GM06990 (cell line): ENCODE measurements around the gene THOC5.

Experiments
- DNase-seq: peaks from one replicate; pipeline ENCODE4 v3.0.0-alpha.2; 2011; ENCODE audit not compliant: insufficient read length; ENCODE audit errors: extremely low read depth
- H3K27me3 ChIP-seq: replicated peaks from 2 replicates; pipeline ENCODE4 v1.6.0; 2011; ENCODE audit warnings: low read length; ENCODE audit not compliant: control insufficient read depth, insufficient read depth
- H3K36me3 ChIP-seq: 2 replicates; pipeline ENCODE4 v1.5.1; 2011; ENCODE audit warnings: low read length; ENCODE audit not compliant: control insufficient read depth, insufficient read depth
- H3K4me3 ChIP-seq: replicated peaks from 2 replicates; pipeline ENCODE4 v1.5.1; 2011; ENCODE audit warnings: low read depth, mild to moderate bottlenecking, control low read depth, low read length
- TF ChIP-seq, protein P1 (sequence below): IDR thresholded peaks from 2 replicates; pipeline ENCODE4 v1.5.1; 2011; ENCODE audit warnings: low read length, control low read depth, mild to moderate bottlenecking, inconsistent platforms; ENCODE audit not compliant: insufficient read depth, poor library complexity, severe bottlenecking

THOC5 gene

DNA sequence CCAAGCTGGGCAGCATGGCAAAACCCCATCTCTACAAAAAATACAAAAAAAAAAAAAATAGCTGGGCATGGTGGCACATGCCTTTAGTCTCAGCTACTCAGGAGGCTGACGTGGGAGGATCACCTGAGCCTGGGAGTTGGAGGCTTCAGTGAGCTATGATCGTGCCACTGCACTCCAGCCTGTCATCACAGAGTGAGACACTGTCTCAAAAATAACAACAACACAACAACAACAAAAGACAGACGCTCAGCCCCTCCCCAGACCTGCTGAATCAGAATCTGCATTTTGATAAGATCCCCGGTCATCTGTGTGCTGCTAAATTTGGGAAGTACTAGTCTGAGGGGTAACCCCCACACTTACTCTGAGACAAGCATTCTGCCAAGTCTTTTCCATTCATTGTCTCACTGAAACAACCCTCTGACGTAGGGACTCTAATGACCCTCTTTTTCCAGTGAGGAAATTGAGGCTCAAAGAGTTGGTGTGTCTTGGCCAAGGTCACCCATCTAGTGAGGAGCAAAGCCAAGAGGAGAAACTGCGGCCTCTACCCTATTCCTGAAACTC lies 66.1 kb downstream of the THOC5 start:
- no peak for DNase-seq
- no peaks in the 10 kb centered on the region for H3K27me3 ChIP-seq
- TF ChIP-seq, protein P1, sequence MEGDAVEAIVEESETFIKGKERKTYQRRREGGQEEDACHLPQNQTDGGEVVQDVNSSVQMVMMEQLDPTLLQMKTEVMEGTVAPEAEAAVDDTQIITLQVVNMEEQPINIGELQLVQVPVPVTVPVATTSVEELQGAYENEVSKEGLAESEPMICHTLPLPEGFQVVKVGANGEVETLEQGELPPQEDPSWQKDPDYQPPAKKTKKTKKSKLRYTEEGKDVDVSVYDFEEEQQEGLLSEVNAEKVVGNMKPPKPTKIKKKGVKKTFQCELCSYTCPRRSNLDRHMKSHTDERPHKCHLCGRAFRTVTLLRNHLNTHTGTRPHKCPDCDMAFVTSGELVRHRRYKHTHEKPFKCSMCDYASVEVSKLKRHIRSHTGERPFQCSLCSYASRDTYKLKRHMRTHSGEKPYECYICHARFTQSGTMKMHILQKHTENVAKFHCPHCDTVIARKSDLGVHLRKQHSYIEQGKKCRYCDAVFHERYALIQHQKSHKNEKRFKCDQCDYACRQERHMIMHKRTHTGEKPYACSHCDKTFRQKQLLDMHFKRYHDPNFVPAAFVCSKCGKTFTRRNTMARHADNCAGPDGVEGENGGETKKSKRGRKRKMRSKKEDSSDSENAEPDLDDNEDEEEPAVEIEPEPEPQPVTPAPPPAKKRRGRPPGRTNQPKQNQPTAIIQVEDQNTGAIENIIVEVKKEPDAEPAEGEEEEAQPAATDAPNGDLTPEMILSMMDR = no peak
- H3K36me3 ChIP-seq = no peaks in the 10 kb centered on the region
- H3K4me3 ChIP-seq = no peak overlapping the region

DNA sequence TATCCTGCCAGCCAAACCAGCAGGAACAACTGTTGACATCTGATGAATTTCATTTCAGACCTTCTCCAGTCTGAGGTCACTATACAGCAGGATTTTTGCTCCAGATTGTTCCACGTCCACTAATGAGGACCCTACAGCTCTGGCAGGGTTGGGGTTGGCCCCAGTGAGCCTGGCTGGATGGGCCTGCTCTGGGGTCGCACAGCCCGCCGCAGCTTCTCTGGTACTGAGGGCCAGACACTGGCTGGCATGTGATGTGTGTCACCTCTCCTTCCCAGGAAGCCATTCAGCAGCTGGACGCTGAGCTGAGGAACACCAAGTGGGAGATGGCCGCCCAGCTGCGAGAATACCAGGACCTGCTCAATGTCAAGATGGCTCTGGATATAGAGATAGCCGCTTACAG lies 68.1 kb downstream of the THOC5 start:
- H3K27me3 ChIP-seq = no peaks in the 10 kb centered on the region
- TF ChIP-seq, protein P1 = no peak
- H3K36me3 ChIP-seq = no peaks in the 10 kb centered on the region
- DNase-seq = no peak
- no peak overlapping the region for H3K4me3 ChIP-seq

GRCh38 chr22:29484642-29485041 lies 68.9 kb downstream of the THOC5 start:
- Histone ChIP-seq H3K36me3 (no peaks in the 10 kb centered on the region), H3K27me3 (no peaks in the 10 kb centered on the region), H3K4me3 (no peak overlapping the region)
- TF ChIP-seq, protein P1 = no peak
- DNase-seq = no peak

GRCh38 chr22:29483254-29483653 lies 70.3 kb downstream of the THOC5 start:
- no peak for DNase-seq
- Histone ChIP-seq H3K27me3 (no peaks in the 10 kb centered on the region; the same call in 1 of the 2 replicates), H3K36me3 (no peaks in the 10 kb centered on the region), H3K4me3 (no peak overlapping the region)
- TF ChIP-seq, protein P1 = no peak

GRCh38 chr22:29482726-29483125 lies 70.8 kb downstream of the THOC5 start:
- no peak for DNase-seq
- H3K4me3 ChIP-seq = no peak overlapping the region
- H3K36me3 ChIP-seq = no peaks in the 10 kb centered on the region
- no peaks in the 10 kb centered on the region; the same call in none of the 2 replicates for H3K27me3 ChIP-seq
- TF ChIP-seq, protein P1 = no peak

- DNase-seq = no peak
- H3K36me3 ChIP-seq = no peaks in the 10 kb centered on the region
- H3K4me3 ChIP-seq = no peak overlapping the region
- H3K27me3 ChIP-seq = no peaks in the 10 kb centered on the region; the same call in none of the 2 replicates
- TF ChIP-seq, protein P1 = no peak
Observed at GRCh38 chr22:29482253-29482652, 71.3 kb downstream of the THOC5 start.
